ENCODE data around the gene KRTAP5-8.

Gene KRTAP5-8

GRCh38 chr11:71542382-71542781 lies 4.6 kb downstream of the KRTAP5-8 start:
- no peak for TF ChIP-seq CTCF (IDR thresholded peaks at IDR 0.05; ENCODE audit: borderline replicate concordance, insufficient read depth, low read depth, low read length)
- H3K4me3 ChIP-seq (ENCODE audit: low read depth, low read length), result no peak overlapping the region

GRCh38 chr11:71542879-71543777 lies 5.3 kb downstream of the KRTAP5-8 start:
- H3K4me3 ChIP-seq (ENCODE audit: low read depth, low read length), result no peak overlapping the region
- TF ChIP-seq CTCF (IDR thresholded peaks at IDR 0.05; ENCODE audit: borderline replicate concordance, insufficient read depth, low read depth, low read length), result no peak

GRCh38 chr11:71543866-71544265 lies 6.0 kb downstream of the KRTAP5-8 start:
- no peak for TF ChIP-seq CTCF (IDR thresholded peaks at IDR 0.05; ENCODE audit: borderline replicate concordance, insufficient read depth, low read depth, low read length)
- H3K4me3 ChIP-seq (ENCODE audit: low read depth, low read length), result no peak overlapping the region

- TF ChIP-seq CTCF (IDR thresholded peaks at IDR 0.05; ENCODE audit: borderline replicate concordance, insufficient read depth, low read depth, low read length), result no peak
Measured at GRCh38 chr11:71544525-71545214, 6.8 kb downstream of the KRTAP5-8 start.

GRCh38 chr11:71545405-71545966 lies 7.7 kb downstream of the KRTAP5-8 start:
- TF ChIP-seq CTCF (IDR thresholded peaks at IDR 0.05; ENCODE audit: borderline replicate concordance, insufficient read depth, low read depth, low read length), result no peak
- H3K4me3 ChIP-seq (ENCODE audit: low read depth, low read length), result no peak overlapping the region

More at GRCh38 chr11:71544525-71545214, 6.8 kb downstream of the KRTAP5-8 start:
- no peak overlapping the region for H3K4me3 ChIP-seq (ENCODE audit: low read depth, low read length)

- no peak within 1 kb of the TSS for H3K4me3 ChIP-seq (ENCODE audit: low read depth, low read length)
- no peak for TF ChIP-seq CTCF (IDR thresholded peaks at IDR 0.05; ENCODE audit: borderline replicate concordance, insufficient read depth, low read depth, low read length)
Measured at GRCh38 chr11:71548120-71548519, 10.3 kb downstream of the KRTAP5-8 start, which contains the start of gene KRTAP5-9. Gene KRTAP5-9, plus strand, starts transcription at chr11:71548420. Its CDS starts 238 bp downstream, at chr11:71548658.
